Muscle of back (tissue), 11 donors: ENCODE data around the gene HS6ST3. TPM values are rescaled to one million over a fixed set of nuclear protein-coding genes. Genes with fewer than 3 reads are reported as not detected.
"Not testable (repeated sequence)": the region's sequence is repeated elsewhere in the genome, so short reads cannot be mapped to it uniquely, and the experiment has no call there.

ENCODE experiments used
- DNase-seq, 3 donors: peaks; one replicate each; pipeline versions ENCODE4 v3.0.0 to v3.0.0-alpha.2; 2013
- polyA plus RNA-seq, 10 donors: library from polyadenylated mRNA; unstranded; fragments of 120-200 nt; gene quantifications; one replicate each; pipeline ENCODE4 v1.2.1, GENCODE V29; 2013; ENCODE audit not compliant: insufficient read length in 10 of 10

The HS6ST3 gene
- polyA plus RNA-seq, 10 donors: 0.13 to 2.0 (median 0.40) TPM

DNA sequence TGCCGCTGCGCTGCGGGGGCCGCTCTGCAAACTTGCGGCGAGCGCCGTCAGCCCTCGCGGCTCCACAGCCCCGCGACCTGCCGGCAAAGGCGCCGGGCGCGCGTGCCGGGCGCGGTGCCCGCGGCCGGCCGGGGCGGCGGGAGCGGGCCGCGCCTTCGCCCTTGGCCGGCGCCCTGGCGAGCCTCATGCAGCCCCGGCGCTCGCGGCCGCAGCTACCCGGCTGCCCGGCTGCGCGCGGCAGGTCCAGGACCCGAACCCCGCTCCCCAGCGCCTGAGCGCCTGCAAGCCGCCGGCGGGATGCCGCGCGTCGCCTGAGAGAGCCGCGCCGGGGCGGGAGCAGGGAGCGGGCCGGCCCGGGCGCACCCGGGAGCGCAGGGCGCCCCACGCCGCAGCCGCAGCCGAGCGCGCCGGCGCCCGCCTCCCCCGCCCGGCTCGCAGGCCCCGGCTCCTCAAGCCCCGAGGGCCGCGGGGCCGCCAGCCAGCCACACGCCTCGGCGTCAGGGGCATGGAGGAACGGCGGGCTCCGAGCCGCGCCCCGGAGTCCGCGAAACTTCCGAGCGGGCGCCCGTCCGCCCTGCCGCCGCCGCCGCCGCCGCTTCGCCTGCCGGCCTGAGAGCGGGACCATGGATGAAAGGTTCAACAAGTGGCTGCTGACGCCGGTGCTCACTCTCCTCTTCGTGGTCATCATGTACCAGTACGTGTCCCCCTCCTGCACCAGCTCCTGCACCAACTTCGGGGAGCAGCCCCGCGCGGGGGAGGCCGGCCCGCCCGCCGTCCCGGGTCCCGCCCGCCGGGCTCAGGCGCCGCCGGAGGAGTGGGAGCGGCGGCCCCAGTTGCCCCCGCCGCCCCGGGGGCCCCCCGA lies 564 bp downstream of the HS6ST3 start:
- peak in 2 of 3 donors; percentile 4 to 39 for DNase-seq

DNA sequence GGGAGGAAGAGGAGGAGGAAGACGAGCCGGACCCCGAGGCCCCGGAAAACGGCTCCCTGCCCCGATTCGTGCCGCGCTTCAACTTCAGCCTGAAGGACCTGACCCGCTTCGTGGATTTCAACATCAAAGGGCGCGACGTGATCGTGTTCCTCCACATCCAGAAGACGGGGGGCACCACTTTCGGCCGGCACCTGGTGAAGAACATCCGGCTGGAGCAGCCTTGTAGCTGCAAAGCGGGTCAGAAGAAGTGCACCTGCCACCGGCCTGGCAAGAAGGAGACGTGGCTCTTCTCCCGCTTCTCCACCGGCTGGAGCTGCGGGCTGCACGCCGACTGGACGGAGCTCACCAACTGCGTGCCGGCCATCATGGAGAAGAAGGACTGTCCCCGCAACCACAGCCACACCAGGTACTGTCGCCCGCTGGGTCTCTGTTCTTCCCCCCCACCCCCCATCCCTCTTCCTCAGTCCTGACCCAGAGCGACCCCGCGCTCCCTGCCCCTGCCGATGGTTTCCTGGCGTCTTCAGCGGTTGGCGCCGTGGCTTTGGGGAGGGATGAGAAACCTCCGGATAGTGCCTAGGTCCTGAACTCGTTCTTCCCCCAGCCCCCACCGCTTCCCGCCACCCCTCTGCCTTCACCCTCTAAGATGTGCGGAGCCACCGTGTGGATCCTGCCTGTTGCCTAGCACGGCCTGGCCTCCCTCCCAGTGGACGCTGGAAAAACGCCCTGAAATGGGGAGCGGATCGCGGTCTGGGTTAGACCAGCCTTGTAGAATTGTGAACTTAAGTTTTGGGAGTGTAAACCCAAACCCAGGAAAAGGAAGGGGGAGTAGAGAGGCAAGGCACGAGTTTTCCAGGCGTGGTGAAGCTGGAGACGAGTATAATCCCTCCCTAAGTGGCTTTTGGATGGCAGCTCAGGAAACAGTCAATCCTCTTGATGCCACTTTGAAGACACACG lies 1.5 kb downstream of the HS6ST3 start:
- DNase-seq: peak in 2 of 3 donors; percentile 19 to 37

DNA sequence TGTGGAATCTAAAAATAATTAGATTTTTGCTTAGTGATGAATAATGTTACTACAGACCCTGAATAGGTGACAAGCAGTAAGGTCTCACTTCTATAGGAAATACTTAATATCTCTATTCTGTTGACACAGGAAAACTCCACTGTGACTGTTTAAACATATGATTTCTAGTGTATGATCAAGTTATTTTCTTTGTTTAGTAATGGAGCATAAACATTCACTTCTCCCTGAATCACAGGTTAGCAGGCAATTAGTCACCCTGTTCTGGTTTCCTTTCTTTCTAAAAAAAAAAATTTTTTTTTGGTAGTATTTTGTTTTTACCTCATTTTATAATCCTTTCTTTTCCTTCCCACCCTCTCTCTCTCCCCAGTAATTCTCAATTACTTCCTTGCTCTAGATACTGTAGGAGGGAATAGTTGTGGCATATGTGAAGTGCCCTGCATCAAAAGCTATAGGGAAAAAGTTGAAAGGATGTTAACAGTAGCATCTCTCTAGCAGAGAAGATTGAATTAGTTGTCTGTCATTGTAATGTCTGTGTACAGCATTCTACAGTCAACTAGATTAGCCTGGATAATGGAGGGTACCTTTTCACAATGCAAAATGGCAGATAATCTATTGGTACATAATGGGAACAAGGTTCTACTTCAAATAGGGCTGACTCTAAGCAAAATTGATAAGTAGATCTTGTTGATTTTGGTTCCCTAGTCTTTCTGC lies 3.5 kb downstream of the HS6ST3 start:
- DNase-seq: no peak

DNA sequence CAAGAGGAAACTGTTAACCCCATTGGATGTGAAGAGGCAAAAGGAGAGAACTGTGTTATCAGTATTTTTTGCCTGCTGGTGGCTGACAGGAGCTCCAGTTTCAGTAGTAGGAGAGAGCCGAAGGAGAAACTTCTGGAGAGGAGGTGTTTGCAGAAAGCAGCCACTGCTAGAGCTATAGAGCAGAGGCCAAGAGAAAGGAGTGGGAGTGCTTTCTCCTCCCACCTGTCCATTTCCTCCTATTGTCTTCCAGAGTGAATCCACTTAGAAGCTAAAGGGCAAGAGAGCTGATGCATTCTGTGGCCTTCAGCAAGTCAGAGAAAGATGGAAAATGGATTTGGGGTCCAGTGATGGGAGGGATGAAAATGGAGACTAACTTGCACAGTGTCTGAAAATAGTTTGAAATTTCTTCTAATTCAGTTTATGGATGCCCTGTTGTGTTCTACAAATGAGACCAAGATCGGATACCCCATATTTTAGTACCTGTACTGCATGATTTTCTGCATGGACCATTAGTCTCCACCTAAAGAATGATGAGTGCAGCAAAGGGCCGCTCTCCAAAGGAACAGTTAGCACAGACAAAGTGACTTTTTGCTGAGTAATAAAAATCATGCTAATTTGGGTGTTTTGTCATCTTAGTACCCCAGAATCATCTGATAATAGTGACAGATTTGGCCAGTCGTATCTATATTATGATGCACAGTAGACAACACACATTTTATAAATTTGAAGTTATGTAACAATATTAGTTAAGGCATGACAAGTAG lies 10.7 kb downstream of the HS6ST3 start:
- DNase-seq: no peak

DNA sequence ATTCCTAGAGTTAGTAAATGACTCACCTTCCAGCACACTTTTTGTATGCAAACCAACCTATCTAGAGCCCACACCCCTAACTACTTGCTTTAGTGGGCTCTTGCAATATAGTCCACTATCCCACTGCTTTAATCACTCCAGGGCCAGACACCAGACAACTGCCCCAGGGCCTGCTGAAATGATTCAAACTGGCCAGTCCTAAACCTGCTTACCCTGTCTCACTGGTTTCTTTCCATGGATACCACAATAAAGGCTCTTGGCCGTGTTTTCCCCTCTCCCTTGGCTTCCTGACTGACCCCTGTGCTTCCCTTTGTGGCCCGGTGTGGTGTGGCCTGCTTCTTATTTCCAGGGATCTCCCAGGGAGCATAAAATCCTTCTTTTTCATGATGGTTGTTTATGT lies 14.6 kb downstream of the HS6ST3 start:
- DNase-seq: no peak

DNA sequence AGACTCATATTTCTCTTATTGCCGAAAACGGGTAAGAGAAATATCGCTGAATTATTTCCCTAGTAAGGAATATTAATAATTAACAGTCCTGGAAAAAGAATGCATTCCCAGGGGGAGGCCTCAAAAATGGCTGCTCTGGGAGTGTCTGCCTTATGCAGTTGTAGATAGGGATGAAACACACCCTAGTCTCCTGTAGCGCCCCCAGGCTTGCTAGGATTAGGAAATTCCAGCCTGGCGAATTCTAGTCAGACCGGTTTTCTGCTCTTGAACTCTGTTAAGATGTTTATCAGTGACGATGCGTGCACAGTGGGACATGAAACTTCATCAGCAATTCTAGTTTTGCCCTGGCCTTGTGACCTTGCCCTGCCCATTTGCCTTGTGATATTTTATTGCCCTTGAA lies 18.2 kb downstream of the HS6ST3 start:
- DNase-seq: not testable (repeated sequence)

DNA sequence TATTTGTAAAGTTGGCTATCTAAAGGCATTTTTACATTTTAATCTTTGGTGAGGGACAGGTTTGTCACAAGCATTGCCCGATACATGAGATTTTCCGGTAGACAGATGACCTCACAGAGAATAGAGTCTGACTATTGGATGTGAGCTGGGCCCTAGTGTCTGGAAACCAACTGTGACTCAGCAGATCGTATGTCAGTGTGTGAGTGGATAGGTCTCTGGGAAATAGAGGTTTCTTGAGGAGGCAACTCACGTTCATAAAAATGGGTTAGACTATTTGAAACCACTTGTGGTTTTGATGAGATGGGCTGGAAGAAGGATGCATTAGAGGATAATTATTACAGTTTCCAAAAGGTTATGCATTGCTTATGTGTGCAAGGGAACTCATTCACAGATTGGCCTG lies 19.2 kb downstream of the HS6ST3 start:
- no peak for DNase-seq

DNA sequence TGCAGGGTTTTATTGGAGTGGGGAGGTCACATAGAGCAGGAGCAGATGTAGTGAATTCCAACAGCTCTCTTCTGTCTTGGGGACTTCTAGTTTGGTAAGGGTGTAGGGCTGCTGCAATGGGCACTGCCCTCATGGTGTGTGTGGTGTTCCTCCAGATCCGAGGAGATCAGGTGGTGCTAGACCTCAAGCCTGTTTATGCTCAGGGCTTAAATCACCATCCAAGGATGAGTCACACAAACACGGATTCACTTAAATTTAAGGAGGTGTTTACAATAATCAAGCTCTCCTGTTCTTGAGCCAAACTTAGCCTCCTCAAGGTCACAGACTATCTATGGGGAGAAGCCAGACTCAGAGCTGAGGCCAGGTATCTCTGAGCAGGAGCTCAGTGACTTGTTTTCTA lies 23.0 kb downstream of the HS6ST3 start:
- no peak for DNase-seq

DNA sequence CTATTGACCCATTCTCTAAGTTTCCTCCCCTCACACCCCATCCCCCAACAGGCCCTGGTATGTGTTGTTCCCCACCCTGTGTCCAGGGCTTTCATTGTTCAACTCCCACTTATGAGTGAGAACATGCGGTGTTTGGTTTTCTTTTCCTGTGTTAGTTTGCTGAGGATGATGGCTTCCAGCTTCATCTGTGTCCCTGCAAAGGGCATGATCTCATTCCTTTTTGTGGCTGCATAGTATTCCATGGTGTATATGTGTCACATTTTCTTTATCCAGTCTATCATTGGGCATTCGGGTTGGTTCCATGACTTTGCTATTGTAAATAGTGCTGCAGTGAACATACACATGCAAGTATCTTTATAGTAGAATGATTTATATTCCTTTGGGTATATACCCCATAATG lies 25.5 kb downstream of the HS6ST3 start:
- DNase-seq: not testable (repeated sequence)

DNA sequence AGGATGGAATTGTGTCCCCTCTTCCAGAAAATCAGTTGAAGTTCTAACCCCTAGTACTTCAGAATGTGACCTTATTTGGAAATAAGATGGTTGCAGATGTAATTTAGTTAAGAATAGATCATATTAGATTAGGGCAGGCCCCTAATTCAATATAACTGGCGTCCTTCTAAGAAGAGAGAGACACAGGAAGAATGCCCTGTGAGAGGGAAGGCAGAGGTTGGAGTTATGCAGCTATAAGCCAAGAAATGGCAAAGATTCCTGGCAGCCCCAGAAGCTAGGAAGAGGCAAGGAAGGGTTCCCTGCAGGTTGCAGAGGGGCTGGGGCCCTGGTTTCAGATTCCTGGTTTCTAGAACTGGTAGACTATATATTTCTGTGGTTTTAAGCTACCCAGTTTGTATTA lies 30.0 kb downstream of the HS6ST3 start:
- DNase-seq: no peak

DNA sequence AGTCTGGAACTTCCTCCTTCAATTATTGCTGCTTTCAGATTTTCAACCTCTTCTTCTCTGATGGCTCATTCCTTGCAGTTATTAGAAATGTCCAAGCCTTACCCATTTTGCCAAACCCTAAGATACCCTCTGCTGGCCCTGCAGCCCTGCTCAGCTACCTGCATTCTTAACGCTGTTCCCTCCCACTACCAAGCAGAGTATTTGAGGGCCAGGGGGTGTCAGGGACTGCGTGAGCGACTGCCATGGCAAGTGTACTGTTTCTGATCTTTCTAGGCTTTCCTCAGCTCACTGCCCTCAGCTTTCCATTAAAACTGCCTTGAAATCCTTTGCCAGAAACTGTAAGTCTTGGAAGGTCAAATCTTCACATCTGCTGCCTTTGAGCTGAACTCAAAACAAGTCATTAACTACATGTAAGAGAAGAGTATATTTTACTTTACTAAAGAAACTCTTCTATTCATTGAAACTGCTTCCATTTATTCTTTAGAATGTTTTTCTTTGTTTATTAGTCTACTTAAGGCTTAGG lies 41.0 kb downstream of the HS6ST3 start:
- DNase-seq: no peak

DNA sequence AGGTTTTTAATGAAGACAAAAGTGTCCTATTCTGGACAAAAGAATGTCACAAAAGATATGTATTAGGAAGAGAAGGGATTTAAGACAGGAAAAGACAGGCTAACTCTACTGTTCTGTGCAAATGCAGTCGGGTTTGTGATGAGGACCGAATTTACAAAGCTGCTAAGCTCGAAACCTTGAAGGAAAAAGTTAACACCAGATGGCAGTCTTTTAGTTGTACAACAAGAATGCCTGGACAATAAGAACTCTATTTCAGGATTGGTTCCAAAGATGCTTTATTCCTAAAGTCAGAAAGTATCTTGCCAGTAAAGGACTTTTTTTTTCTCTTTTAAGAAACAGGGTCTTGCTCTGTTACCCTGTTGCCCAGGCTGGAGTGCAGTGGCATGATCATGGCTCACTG lies 51.1 kb downstream of the HS6ST3 start:
- peak; percentile 2 to 16 (median 2) for DNase-seq

DNA sequence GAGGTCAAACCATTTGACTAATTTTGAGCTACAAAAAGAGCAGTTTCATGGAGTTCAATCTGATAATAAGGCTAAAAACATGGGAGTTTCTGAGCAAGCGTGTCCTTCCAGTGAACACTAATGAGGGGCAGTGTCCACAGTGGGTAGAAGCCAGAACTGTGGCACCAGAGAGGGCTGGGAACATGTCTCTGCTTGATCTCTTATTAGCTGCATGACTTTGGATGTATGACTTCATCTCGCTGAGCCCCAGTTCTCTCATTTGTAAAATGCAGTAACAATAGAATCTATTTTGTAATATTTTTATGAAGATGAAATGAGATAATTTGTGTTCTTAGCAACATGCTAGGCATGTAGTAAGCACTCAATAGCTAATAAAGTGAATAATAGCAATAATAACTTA lies 69.8 kb downstream of the HS6ST3 start:
- DNase-seq: no peak

DNA sequence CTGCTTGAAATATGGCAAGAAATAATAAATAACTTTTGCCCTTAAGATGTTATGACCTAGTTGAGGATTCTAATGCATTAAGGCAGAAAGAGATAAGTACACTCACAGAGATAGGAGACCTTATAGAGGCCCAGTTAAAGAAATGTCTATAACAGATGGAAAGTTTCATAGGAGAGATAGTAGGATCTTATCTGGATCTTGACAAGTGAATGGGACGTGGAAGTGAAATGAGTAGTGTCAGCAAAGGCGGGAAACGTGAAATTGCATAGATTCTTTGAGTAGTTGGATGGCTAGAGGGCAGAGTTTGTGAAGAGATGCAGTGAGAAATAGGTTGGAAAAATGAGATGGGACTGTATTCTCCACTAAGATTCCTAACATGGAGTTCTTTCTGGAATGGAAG lies 71.2 kb downstream of the HS6ST3 start:
- no peak for DNase-seq

DNA sequence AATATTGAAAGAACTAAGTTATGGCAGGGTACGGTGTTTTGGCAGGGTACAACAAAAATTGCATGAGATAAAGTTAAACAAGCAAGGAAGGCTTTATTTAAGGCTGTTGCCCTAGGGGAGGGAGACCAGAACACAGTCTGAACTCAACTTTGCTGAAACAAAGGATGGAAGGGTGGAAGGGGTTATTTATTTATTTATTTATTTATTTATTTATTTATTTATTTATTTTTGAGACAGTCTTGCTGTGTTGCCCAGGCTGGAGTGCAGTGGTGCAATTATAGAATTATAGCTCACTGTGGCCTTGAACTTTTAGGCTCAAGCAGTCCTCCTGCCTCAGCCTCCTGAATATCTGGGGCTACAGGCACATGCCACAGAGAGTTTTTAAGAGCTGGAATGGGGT lies 75.9 kb downstream of the HS6ST3 start:
- DNase-seq: no peak

DNA sequence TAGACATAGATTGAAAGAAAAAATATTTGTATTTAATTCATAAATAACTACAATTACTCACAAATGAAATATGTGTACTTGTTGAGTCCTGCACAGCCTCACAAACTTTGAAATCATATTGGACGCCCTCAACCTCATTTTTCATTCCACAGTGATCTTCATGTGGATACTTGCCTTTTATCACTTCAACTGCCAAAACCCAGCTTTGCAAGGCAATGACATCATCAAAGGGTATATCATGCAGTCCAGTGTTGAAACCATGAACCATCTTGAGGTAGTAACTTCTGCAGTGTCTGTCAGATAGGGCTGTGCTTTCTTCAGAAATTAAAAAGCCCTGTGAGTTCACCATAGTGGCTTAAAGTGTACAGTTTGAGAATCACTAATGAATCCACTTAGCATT lies 82.2 kb downstream of the HS6ST3 start:
- no peak for DNase-seq

DNA sequence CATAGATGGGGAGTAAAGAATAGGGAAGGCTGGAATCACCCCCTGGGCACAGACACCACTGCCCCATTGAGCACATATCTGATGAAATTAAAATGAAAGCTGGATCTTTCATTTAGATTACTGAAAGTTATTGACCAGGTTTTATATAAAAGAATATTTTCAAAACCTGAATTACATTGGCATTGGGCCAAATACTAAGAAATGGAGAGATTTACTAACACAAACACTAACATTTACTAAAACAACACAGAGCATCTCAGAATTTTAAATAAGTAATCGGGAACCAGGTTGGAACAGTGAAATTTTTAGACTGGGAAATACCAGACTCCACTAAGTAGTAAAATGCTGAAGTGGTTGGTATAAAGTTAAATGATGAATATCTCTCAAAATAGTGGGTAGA lies 88.9 kb downstream of the HS6ST3 start:
- no peak for DNase-seq

DNA sequence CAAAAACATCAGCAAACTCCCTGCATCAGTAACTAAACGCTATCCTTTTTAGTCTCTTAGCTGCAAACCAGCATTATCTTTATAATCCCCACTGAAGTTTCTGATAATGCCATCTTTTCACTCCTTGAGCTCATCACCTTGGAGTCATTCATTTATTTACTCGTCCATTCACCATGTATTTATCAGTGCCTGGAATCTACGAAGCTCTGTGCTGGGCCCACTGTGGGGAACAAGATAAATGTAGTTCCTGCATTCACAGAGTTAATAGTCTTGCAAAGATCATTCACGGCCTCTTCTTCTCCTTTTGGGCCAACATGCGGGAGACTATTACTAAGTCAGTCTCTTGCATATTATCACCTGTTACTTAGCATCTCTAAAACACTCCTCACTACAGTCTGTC lies 89.4 kb downstream of the HS6ST3 start:
- DNase-seq: no peak

DNA sequence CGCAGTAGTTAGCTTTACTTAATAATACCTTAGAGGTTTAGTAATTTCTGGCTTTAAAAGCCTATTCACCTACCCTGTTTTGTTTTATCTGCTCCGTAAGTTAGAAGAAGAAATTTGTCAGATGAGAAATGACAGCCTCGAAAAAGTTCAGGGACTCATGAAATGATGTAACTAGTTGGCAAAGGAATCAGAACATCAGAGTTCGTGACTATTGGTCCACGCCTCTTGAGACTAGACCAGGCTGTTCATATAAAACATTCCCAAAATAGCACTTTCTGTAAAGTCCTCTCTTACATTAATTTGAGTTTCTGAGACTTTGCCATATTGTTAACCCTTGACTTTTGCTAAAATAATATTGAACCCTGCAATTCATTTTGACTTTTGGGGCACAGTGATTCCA lies 92.0 kb downstream of the HS6ST3 start:
- peak in 2 of 3 donors; percentile 5 to 13 for DNase-seq

DNA sequence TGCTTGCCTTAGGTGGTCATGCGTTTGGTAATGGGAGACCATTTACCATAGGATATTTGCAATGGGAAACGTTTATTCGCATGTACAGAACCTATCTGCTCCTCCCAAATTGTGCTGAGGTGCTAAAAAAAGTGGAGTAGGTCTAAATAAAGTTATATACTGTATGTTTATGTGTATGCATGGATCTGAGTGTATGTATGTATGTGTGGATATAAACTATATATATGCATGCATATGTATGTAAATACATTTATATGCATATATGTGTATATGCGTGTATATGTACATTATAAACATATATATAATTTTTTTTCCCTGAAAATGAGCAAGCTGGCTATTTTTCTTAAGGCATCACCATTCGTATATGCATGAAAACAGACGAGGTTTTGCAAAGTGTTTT lies 95.9 kb downstream of the HS6ST3 start:
- DNase-seq: no peak

DNA sequence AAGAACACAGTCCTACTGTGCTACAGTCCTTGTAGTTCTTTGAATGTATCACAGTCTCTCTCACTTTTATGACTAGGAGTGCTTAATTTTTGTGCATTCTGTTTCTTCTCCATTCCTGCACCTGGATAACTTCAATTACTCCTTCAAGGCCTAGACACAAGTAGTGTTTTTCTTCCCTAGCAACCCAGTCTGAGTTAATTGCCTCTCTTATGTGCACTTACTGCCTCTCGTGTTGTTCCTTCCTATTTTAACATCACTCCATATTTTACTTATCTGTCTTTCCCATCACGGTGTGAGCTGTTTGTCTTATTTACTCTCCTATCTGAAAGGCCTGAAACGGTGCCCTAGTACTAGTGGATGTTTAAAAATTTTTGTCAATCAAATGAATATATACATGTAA lies 101.5 kb downstream of the HS6ST3 start:
- no peak for DNase-seq
